HepG2 (cell line): ENCODE measurements around the gene FAM170B. TPM values are rescaled to one million over a fixed set of nuclear protein-coding genes. Genes with fewer than 3 reads are reported as not detected.

ENCODE experiments used
- ATAC-seq: fragments of 200-7000 bp; cut with Tn5 transposase; 3 replicates; pipeline ENCODE4 v1.9.1; 2020; ENCODE audit warnings: mild to moderate bottlenecking, moderate library complexity
- BruUV-seq: library from RNA; stranded (reverse); fragments of 400-500 nt; replicated peaks from 2 replicates; lab custom pipeline; 2021; lab: Mats Ljungman, UMichigan
- CTCF ChIA-PET: fragments of 300-600 bp; formaldehyde crosslinking; extraction: SDS; loops from one replicate; lab custom pipeline; 2021; ENCODE audit warnings: low total read pairs, inconsistent platforms, low intra/inter-chr PET ratio; lab: Yijun Ruan, JAX
- POLR2A ChIA-PET: fragments of 350-600 bp; sonication (Branson Sonifier 250); formaldehyde crosslinking; loops from one replicate; lab custom pipeline; 2020; ENCODE audit warnings: antibody characterized with exemption, inconsistent platforms; lab: Yijun Ruan, JAX
- DNase-seq: peaks from one replicate; pipeline ENCODE4 v3.0.0-alpha.2; 2015; ENCODE audit warnings: low spot score
- FAIRE-seq: peaks from 3 replicates; lab custom pipeline; 2011; peaks lifted over from hg19 to GRCh38; lab: Jason Lieb, UNC
- H2AFZ ChIP-seq: one replicate; pipeline ENCODE4 v1.6.1; 2011; ENCODE audit warnings: low read length, inconsistent platforms
- H3K27ac ChIP-seq: fragments of 300-600 bp; 3 replicates; pipeline ENCODE4 v1.8.0; 2011; ENCODE audit warnings: mixed run types, mild to moderate bottlenecking, mixed read lengths, low read length, inconsistent platforms; ENCODE audit not compliant: insufficient read depth; ENCODE audit errors: extremely low read length
- H3K27me3 ChIP-seq, 2 experiments: fragments of 200-600 bp in 1 of 2; 2 replicates in 1 of 2; 3 replicates in 1 of 2; pipeline versions ENCODE4 v1.6.0 to v1.8.0; 2011; ENCODE audit warnings: low read length in 2 of 2, mild to moderate bottlenecking in 2 of 2, moderate library complexity in 2 of 2, inconsistent platforms in 1 of 2; ENCODE audit not compliant: insufficient read depth in 2 of 2, control insufficient read depth in 1 of 2
- H3K36me3 ChIP-seq, 2 experiments: fragments of 200-600 bp in 1 of 2; replicated peaks in 1 of 2; 2 replicates in 1 of 2; 3 replicates in 1 of 2; pipeline versions ENCODE4 v1.5.1 to v1.8.0; 2011; ENCODE audit warnings: low read length in 2 of 2, inconsistent platforms in 1 of 2; ENCODE audit not compliant: insufficient read depth in 2 of 2, control insufficient read depth in 1 of 2
- H3K4me1 ChIP-seq: 2 replicates; pipeline ENCODE4 v1.5.1; 2012; ENCODE audit warnings: low read length, inconsistent platforms; ENCODE audit not compliant: insufficient read depth
- H3K4me2 ChIP-seq: 2 replicates; pipeline ENCODE4 v1.6.0; 2011; ENCODE audit warnings: low read depth, low read length, inconsistent platforms
- H3K4me3 ChIP-seq, 3 experiments: fragments of 200-600 bp in 1 of 3; sonication (generic), shearing (Covaris generic) in 1 of 3; replicated peaks in 1 of 3; 2 replicates each; pipeline ENCODE4 v1.5.1; 2011 to 2016; ENCODE audit warnings: low read length in 3 of 3, inconsistent platforms in 2 of 3, low read depth in 2 of 3, mild to moderate bottlenecking in 2 of 3, control low read depth in 1 of 3, mixed read lengths in 1 of 3; ENCODE audit not compliant: insufficient read depth in 1 of 3
- H3K79me2 ChIP-seq: one replicate; pipeline ENCODE4 v1.6.1; 2011; ENCODE audit warnings: low read length, inconsistent platforms; ENCODE audit not compliant: insufficient read depth
- H3K9ac ChIP-seq: 2 replicates; pipeline ENCODE4 v1.6.0; 2011; ENCODE audit warnings: mild to moderate bottlenecking, low read depth, low read length, inconsistent platforms; ENCODE audit not compliant: insufficient read depth
- H3K9me3 ChIP-seq: 2 replicates; pipeline ENCODE4 v1.5.1; 2012; ENCODE audit warnings: mild to moderate bottlenecking, low read length
- H4K20me1 ChIP-seq: 2 replicates; pipeline ENCODE4 v1.6.0; 2011; ENCODE audit warnings: inconsistent platforms, mild to moderate bottlenecking, low read length, moderate library complexity; ENCODE audit not compliant: insufficient read depth
- ELF1 ChIP-seq: sonication (generic); formaldehyde crosslinking; IDR thresholded peaks from 2 replicates; pipeline ENCODE4 v1.4.0; 2020; ENCODE audit warnings: missing genetic modification reagents
- MZF1 ChIP-seq: sonication (generic); formaldehyde crosslinking; IDR thresholded peaks from 2 replicates; pipeline ENCODE4 v1.8.1; 2023; ENCODE audit warnings: mild to moderate bottlenecking, missing genetic modification reagents, borderline replicate concordance
- RARG ChIP-seq: sonication (generic); formaldehyde crosslinking; IDR thresholded peaks from 2 replicates; pipeline ENCODE4 v1.4.0; 2020; ENCODE audit warnings: low read depth, mild to moderate bottlenecking, missing genetic modification reagents
- RXRA ChIP-seq: sonication (generic); formaldehyde crosslinking; IDR thresholded peaks from 2 replicates; pipeline ENCODE4 v1.5.1; 2020; ENCODE audit warnings: missing genetic modification reagents
- UBTF ChIP-seq: sonication (generic); formaldehyde crosslinking; IDR thresholded peaks from 2 replicates; pipeline ENCODE4 v1.4.0; 2020; ENCODE audit warnings: mild to moderate bottlenecking, missing genetic modification reagents
- ZMYM2 ChIP-seq: sonication (generic); formaldehyde crosslinking; IDR thresholded peaks from 2 replicates; pipeline ENCODE4 v1.8.0; 2022; ENCODE audit warnings: mild to moderate bottlenecking, missing genetic modification reagents
- ZNF333 ChIP-seq: sonication (generic); formaldehyde crosslinking; IDR thresholded peaks from 2 replicates; pipeline ENCODE4 v1.4.0; 2020; ENCODE audit warnings: mild to moderate bottlenecking, missing genetic modification reagents, borderline replicate concordance
- WGBS: methylation state at CpG from one replicate; pipeline ENCODE4 v1.1.6; 2017; ENCODE audit warnings: low lambda C conversion rate; 5-methylcytosine and 5-hydroxymethylcytosine counted together
- in situ Hi-C: cut with HindIII; loops from 2 replicates; pipeline ENCODE4 v1.10.0; 2017; ENCODE audit warnings: low pct_unique_long_range_greater_than_20kb; ENCODE audit not compliant: extremely low pct_ligation_motif_present
- intact Hi-C: fragments of 100-400 bp; cut with micrococcal nuclease; formaldehyde crosslinking; loops from one replicate; pipeline ENCODE4 v1.10.0; 2022; ENCODE audit not compliant: unreplicated experiment
- polyA plus RNA-seq, 8 experiments: library from polyadenylated mRNA; depleted of rRNA in 3 of 8; stranded (reverse) in 7 of 8; unstranded in 1 of 8; fragments of >200 nt; fragmentation: Illumina TruSeq in 4 of 8; extraction: Trizol in 4 of 8; gene quantifications; 2 replicates each; pipeline versions ENCODE4 v1.2.1 to v1.2.3, GENCODE V29; 2011 to 2016; ENCODE audit warnings: low read depth in 4 of 8, missing spikeins in 1 of 8, mixed read lengths in 1 of 8; ENCODE audit not compliant: insufficient read depth in 1 of 8
- total RNA-seq, 5 experiments: library from RNA; depleted of rRNA; stranded (reverse); fragments of >200 nt; fragmentation: Illumina TruSeq; extraction: Trizol; gene quantifications; 2 replicates each; pipeline ENCODE4 v1.2.3, GENCODE V29; 2016; ENCODE audit warnings: low read depth in 1 of 5
- TF ChIP-seq, protein P1 (sequence below): sonication (generic); formaldehyde crosslinking; IDR thresholded peaks from 2 replicates; pipeline ENCODE4 v1.9.0; 2022; ENCODE audit warnings: missing genetic modification reagents, mild to moderate bottlenecking, borderline replicate concordance
- TF ChIP-seq, protein P2 (sequence below): sonication (generic); formaldehyde crosslinking; IDR thresholded peaks from 2 replicates; pipeline ENCODE4 v1.4.0; 2020; ENCODE audit warnings: missing genetic modification reagents

FAM170B gene
- total and polyA plus RNA-seq, 2 of the 13 experiments (the other 11 are each of a cell fraction or from before 2014, with no cell fraction given): not detected

DNA sequence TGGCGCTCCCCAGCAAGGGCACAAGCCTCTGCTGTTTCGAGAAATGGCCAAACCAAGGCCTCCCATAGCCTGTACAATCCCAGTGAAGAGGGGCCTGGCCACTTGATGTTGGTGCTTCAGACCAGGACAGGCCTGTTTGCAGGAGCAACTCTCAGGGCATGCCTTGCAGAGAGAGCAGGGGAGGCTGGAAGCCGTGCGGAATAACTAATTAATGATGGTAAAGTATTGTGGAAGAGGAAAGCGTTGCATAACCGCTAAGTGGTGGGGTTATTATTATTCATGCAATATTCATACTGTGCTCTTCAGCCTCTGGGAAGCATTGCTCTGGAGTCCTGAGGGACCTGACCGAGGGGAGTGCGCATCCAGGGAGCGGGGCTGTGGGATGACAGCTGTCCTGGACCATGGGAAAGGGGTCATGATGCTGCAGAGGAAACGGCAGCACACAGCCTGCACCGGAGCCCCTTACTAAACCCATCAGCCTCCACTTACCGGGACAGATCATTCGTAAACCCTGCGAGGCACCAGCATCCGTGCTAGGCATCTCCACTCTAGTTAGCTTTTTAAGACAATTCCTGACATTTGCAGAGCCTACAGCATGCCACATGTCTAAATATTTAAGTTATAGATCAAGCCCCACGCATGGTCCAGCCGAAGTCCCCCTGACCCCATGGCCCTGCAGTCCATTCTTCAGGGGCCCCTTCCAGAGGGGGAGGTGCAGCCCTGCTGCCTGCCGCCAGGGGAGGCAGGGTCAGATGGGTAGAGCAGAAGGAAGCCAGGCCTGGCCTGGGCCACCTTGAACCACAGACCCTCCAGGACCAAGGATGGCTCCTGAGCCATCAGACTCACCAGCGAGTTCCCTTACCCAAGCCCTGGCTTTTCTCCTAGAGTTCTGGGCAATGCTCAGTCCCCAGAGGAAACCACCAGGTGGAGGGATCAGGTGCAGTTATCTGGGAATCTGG lies 42.8 kb upstream of the FAM170B start:
- ChIA-PET POLR2A (no interaction called here), CTCF (no interaction called here)
- ATAC-seq: peak; percentile 23; the same call in 1 of the 3 replicates
- TF ChIP-seq, protein P1, sequence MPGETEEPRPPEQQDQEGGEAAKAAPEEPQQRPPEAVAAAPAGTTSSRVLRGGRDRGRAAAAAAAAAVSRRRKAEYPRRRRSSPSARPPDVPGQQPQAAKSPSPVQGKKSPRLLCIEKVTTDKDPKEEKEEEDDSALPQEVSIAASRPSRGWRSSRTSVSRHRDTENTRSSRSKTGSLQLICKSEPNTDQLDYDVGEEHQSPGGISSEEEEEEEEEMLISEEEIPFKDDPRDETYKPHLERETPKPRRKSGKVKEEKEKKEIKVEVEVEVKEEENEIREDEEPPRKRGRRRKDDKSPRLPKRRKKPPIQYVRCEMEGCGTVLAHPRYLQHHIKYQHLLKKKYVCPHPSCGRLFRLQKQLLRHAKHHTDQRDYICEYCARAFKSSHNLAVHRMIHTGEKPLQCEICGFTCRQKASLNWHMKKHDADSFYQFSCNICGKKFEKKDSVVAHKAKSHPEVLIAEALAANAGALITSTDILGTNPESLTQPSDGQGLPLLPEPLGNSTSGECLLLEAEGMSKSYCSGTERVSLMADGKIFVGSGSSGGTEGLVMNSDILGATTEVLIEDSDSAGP (CRISPR knock-in tag): no peak
- TF ChIP-seq RXRA (CRISPR knock-in tag) (no peak), ZNF333 (no peak), ZMYM2 (CRISPR knock-in tag) (no peak), MZF1 (CRISPR knock-in tag) (no peak), UBTF (CRISPR knock-in tag) (no peak), RARG (CRISPR knock-in tag) (no peak), ELF1 (CRISPR knock-in tag) (no peak)
- TF ChIP-seq, protein P2, sequence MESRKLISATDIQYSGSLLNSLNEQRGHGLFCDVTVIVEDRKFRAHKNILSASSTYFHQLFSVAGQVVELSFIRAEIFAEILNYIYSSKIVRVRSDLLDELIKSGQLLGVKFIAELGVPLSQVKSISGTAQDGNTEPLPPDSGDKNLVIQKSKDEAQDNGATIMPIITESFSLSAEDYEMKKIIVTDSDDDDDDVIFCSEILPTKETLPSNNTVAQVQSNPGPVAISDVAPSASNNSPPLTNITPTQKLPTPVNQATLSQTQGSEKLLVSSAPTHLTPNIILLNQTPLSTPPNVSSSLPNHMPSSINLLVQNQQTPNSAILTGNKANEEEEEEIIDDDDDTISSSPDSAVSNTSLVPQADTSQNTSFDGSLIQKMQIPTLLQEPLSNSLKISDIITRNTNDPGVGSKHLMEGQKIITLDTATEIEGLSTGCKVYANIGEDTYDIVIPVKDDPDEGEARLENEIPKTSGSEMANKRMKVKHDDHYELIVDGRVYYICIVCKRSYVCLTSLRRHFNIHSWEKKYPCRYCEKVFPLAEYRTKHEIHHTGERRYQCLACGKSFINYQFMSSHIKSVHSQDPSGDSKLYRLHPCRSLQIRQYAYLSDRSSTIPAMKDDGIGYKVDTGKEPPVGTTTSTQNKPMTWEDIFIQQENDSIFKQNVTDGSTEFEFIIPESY (CRISPR knock-in tag): no peak
- no peaks in the 10 kb centered on the region for H4K20me1 ChIP-seq
- no peak overlapping the region for H3K4me2 ChIP-seq
- H3K4me1 ChIP-seq: no peaks in the 10 kb centered on the region
- H3K9me3 ChIP-seq: no peaks in the 10 kb centered on the region
- intact Hi-C loops: no loop called here
- FAIRE-seq: no peak
- H3K4me3 ChIP-seq: no peak overlapping the region
- 79% methylated on average over 13 of the region's 19 CpGs for WGBS
- H3K79me2 ChIP-seq: no peaks in the 10 kb centered on the region
- no peak overlapping the region for H3K9ac ChIP-seq
- no peak overlapping the region for H2AFZ ChIP-seq
- H3K36me3 ChIP-seq: no peaks in the 10 kb centered on the region
- no peak for DNase-seq
- in situ Hi-C loops: no loop called here
- peaks cover 2 to 9% of the 10 kb centered on the region in 2 experiments; a peak in 3 of 5 replicates for H3K27me3 ChIP-seq
- no peak overlapping the region for H3K27ac ChIP-seq
- BruUV-seq: no TSS peak
